ENCODE measurements around the gene NME4.
A peak's percentile ranks its signal among the peaks of the same experiment; 100 is the strongest.
"Not testable (repeated sequence)": the region's sequence is repeated elsewhere in the genome, so short reads cannot be mapped to it uniquely, and the experiment has no call there.

NME4 gene

GRCh38 chr16:397135-397661, at the start of gene NME4:
TSS of gene NME4 (plus strand) at chr16:397199. CDS start at chr16:397223, 24 bp downstream.
- peak; percentile 59 for DNase-seq

DNA sequence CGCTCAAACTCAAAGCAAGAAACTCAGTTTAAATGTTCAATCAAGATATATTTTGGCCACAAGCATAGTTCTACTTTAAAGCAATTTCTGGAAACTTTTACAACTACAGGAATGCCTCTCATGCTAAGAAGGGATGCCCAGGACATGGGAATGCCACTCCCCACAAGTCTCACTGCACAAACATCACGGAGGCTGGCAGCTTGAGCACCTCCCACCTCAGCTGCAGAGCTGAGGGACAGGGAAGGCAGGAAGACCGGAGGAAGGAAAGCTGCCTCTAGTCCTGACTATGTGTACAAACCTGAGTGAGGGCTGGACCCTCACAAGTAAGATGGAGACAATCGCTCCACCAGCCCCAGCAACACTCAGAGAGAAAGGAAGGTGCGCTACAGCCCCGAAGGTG, 49.8 kb upstream of the NME4 start:
- DNase-seq: no peak

DNA sequence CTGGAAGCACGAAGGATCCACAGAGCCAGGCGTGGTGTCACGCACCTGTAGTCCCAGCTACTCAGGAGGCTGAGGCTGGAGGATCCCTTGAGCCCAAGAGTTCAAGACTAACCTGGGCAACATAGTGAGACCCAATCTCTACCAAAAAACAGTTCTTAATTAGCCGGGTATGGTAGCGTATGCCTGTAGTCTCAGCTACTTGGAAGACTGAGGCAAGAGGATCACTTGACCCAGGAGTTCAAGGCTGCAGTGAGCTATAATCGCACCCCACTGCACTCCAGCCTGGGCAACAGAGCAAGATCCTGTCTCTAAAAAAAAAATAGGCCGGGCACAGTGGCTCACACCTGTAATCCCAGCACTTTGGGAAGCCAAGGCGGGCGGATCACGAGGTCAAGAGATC, 48.5 kb upstream of the NME4 start:
- not testable (repeated sequence) for DNase-seq

GRCh38 chr16:349211-349610, 47.8 kb upstream of the NME4 start:
- DNase-seq: no peak

DNA sequence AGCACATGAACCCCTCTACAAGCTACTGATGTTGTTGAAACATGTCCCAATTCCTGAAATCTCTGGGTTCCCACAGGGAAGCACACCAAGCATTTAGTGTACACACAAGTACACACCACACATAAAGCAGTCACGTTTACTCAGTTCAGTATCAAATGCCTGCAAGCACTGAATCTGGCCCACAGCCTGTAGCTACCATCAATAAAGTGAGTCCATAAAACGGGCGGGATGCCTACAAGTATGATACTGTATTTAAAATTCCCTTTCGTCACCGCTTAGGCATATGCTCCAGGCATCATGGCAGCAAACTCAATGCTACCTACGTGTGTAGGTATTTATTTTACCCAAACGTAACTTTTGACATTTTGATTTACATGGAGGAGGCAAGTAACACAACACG, 46.8 kb upstream of the NME4 start:
- no peak for DNase-seq

GRCh38 chr16:351804-352520, 45.0 kb upstream of the NME4 start:
- DNase-seq: peak; percentile 50

- DNase-seq: peak; percentile 100
Observed at GRCh38 chr16:352547-353403, 44.2 kb upstream of the NME4 start, which contains the start of gene AXIN1. TSS of gene AXIN1 (minus strand) at chr16:352723. CDS start at chr16:347025, 5,698 bp downstream.

GRCh38 chr16:353404-354290, 43.4 kb upstream of the NME4 start:
- DNase-seq: no peak

DNA sequence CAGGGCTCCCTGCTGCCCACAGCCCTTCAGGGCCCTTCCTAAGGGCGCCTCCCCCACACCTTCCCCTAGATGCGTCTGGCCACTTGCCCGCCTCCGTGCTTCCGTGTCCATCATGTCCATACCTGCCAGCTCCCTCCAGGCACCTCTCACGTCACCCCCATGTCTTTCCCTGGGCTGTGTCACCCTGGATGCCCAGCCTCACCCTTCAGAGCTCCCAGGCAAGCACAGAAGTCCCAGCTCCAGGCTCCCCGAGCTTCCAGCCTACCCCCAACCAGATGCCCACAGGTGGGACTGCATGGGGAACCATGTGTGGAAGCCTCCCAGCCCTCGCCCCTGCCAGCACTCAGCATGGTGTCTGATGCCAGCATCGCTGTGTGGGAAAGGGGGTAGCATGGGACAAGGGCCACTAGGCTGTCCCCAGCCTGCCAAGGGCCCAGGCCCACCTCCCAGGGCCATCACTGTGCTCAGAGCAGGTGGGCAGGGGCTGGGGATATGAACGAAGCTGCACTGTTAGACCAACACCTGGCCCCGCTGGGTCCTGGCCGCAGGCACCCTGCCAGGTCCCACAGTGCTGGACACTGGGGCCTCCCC, 42.6 kb upstream of the NME4 start:
- DNase-seq: no peak

GRCh38 chr16:354971-355461, 42.0 kb upstream of the NME4 start:
- DNase-seq: no peak

GRCh38 chr16:356741-357140, 40.3 kb upstream of the NME4 start:
- no peak for DNase-seq

DNA sequence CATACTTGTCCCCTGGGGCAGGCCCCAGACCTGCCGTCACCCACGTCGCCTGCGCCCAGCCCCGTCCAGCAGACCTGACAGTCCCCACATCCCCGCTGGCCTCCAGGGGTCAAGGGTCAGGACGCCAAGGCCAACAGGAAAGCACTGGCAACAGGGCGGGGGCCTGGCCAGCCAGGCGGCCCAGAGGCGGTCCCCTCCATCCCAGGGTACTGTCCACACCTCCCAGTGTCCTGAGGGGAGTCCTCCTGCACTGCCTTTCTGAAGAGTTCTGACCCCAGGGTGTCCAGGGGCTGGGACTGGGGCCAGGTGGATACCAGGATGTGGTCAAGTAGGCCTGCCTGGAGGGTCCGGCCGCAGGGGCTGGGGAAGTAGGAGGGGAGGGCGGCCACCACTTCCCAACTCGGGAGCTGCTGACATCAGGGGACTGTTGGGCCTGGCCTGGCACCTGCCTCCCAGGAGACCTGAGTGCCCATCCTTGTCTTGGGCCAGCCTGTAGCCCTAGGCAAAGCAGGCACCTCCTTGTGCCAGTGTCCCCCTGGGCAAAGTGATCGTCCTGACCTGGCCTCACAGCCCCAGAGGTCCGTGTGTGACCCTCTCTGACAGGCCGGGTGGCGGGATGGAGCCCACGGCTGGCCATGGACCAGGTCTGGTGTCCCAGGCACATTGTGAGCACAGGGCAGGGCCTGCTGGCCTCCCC, 37.8 kb upstream of the NME4 start:
- DNase-seq: no peak

DNA sequence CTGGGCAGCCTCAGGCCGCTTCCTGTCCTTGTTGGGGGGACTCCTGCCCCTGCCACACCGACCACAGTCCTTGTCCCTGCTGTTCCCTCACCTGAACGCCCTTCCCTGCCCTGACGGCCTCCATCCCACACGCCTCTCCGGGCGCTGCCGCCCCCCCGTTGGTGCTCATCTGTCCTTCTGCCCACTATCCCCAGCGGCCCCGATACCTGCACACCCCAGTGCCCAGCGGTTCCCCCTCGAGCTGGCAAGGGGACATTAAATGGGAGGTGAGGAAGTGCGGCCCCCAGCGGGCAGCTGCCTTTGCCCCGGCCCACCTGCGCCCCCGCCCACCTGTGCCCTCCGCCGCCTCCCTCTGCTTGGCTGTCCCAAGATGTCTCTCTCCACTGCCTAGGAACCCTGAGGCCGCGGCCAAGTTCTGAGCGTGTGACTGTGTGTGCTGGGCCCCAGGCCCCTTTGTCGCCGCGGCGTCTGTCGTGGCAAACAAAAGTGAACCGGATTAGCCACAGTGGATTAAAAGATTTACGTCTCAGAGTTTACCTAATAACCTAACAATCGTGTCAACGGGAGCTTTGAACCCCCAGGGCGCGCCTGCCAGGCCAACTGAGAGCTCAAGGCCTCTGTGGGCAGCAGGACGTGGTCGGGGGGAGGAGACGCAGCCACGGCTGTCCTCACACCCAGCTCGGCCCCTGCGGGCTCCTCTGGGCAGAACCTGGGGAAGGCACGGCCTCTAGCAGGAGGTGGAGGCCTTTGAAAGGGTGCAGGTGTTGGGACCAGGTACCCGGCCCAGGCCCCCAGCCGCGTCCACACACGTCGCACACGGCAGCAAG, 36.9 kb upstream of the NME4 start:
- no peak for DNase-seq

GRCh38 chr16:360698-361336, 36.2 kb upstream of the NME4 start:
- no peak for DNase-seq

DNA sequence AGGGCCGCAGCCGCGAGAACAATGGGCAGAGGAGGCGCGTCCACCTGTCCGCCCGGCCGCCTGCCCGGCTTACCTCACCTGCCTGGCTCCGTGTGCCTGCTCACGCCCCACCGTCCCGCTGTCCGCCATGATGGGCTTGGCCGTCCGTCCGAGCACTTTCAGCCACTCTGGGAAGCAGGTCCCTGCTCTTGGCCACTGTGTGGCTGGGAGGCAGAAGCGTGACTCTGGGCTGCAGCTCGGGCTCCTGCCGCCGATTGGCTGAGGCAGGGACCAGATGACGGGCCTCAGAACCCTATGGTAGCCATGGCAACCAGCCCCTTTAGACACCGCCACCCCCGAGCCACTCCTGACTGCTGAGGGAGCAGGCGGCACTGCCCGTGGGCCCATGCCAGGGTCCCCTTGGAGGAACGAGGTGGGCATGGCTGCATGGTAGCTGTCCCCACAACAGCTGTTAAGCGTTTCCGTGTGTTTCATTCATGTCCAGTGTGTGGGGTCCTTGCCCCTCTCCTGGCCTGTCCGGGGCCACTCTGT, 35.6 kb upstream of the NME4 start:
- no peak for DNase-seq

- peak; percentile 94 for DNase-seq
Observed at GRCh38 chr16:361872-362701, 34.9 kb upstream of the NME4 start.

GRCh38 chr16:362702-362999, 34.3 kb upstream of the NME4 start:
- not testable (repeated sequence) for DNase-seq

GRCh38 chr16:363110-363765, 33.8 kb upstream of the NME4 start:
- DNase-seq: no peak
